ENCODE measurements around the gene IFT43.

DNA sequence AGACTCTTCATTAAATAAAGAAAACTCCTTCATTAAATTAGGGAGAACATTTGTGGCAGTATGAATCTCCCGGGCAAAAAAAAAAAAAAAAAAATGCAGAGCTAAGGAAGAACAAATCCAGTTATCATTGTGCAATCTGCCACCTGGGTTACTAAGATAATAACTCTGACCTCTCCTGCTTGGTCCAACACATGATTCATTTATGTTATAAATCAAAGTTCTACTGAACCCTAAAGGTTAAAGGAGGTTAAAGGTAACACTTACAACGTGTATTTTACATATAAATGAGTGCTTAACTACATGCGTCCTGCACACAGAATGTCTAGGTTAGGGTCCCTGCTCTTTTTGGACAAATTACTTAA lies 8.0 kb upstream of the IFT43 start:
- TF ChIP-seq POLR2A (IDR thresholded peaks at IDR 0.05; ENCODE audit: low read length), result no peak
- no peak for TF ChIP-seq GATA1 (IDR thresholded peaks at IDR 0.05; ENCODE audit: low read depth, low read length)

Measured in erythroblast (primary cell).